Right lobe of liver (tissue), 6 donors: ENCODE measurements around the gene LAMTOR5. TPM values are rescaled to one million over a fixed set of nuclear protein-coding genes. Genes with fewer than 3 reads are reported as not detected.

Experiments
- ATAC-seq, 4 donors: fragments of 200-7000 bp; cut with Tn5 transposase; one replicate each; pipeline ENCODE4 v1.9.1; 2020; ENCODE audit warnings: mild to moderate bottlenecking in 4 of 4, moderate library complexity in 4 of 4
- DNase-seq, 3 donors: peaks; one replicate each; pipeline ENCODE4 v3.0.0-alpha.2; 2020
- H3K27ac ChIP-seq, 3 donors: fragments of 200-600 bp; one replicate each; pipeline ENCODE4 v1.8.0; 2022
- H3K27me3 ChIP-seq, 2 donors: fragments of 200-600 bp; one replicate each; pipeline ENCODE4 v1.8.0; 2022
- H3K36me3 ChIP-seq, 4 donors: fragments of 200-600 bp; sonication (generic) in 1 of 4; one replicate each; pipeline versions ENCODE4 v1.5.1 to v1.8.0; 2017 to 2022; ENCODE audit warnings: control low read depth in 1 of 4
- H3K4me1 ChIP-seq, 4 donors: fragments of 200-600 bp; sonication (generic) in 1 of 4; one replicate each; pipeline versions ENCODE4 v1.5.1 to v1.8.0; 2017 to 2022; ENCODE audit warnings: control low read depth in 1 of 4
- H3K4me3 ChIP-seq, 3 donors: fragments of 200-600 bp; one replicate each; pipeline ENCODE4 v1.8.0; 2022
- H3K9me3 ChIP-seq, 4 donors: fragments of 200-600 bp; sonication (generic) in 1 of 4; one replicate each; pipeline versions ENCODE4 v1.5.1 to v1.8.0; 2017 to 2022; ENCODE audit warnings: control low read depth in 1 of 4
- CTCF ChIP-seq, 4 donors: fragments of 200-600 bp in 3 of 4; fragments of 450-650 bp in 1 of 4; IDR thresholded peaks; one replicate each; pipeline versions ENCODE4 v1.5.1 to v1.8.0; 2016 to 2022; ENCODE audit warnings: antibody characterized with exemption in 4 of 4, mild to moderate bottlenecking in 2 of 4
- POLR2A ChIP-seq: fragments of 450-650 bp; IDR thresholded peaks from one replicate; pipeline ENCODE4 v1.6.1; 2017; ENCODE audit warnings: antibody characterized with exemption, mild to moderate bottlenecking
- WGBS: methylation state at CpG from one replicate; pipeline ENCODE4 v1.1.6; 2018; ENCODE audit warnings: low coverage, low lambda C conversion rate; ENCODE audit not compliant: insufficient coverage; ENCODE audit errors: missing lambda C conversion rate; 5-methylcytosine and 5-hydroxymethylcytosine counted together
- intact Hi-C, 2 donors: fragments of 100-400 bp; cut with DNase I; formaldehyde crosslinking; loops; one replicate each; pipeline versions ENCODE4 v1.11.2 to v1.14.1; 2022
- total RNA-seq, 6 experiments: library from RNA; depleted of rRNA in 2 of 6; stranded (reverse); fragments of >200 nt in 2 of 6; fragmentation: NEBNext Ultra II Directional in 3 of 6; extraction: Animal tissue kit (Norgen Biotek cat#: 25700) in 3 of 6; gene quantifications; one replicate each; pipeline versions ENCODE4 v1.1.0 to v1.2.4, GENCODE V29; 2016 to 2023
- donor health status: DM: no; HTN: yes; CAD: no.
- donor health status: DM: no; HTN: no; CAD: no.
- donor health status: DM: no; HTN: no; CAD: no.
- donor health status: DM: no; HTN: yes; CAD: no.
- donor health status: DM: no; HTN: yes; CAD: no.

Gene LAMTOR5
- total RNA-seq, 6 experiments from 2014 or later: 47.6 to 81.4 (median 53.9) TPM

- ATAC-seq (peak in 2 of 4 donors; percentile 31 to 41), DNase-seq (no peak)
- WGBS: 33% methylated on average over 1 of the region's 1 CpG
- H3K27me3 ChIP-seq: no peaks in the 10 kb centered on the region
- peaks cover 0 to 9% (median 0%) of the 10 kb centered on the region in 4 donors for H3K36me3 ChIP-seq
- no peak overlapping the region for H3K4me3 ChIP-seq
- TF ChIP-seq CTCF (IDR thresholded peaks at IDR 0.05): no peak
- TF ChIP-seq POLR2A: no peak
- H3K9me3 ChIP-seq: no peaks in the 10 kb centered on the region
- H3K4me1 ChIP-seq: peaks cover 0 to 8% (median 4%) of the 10 kb centered on the region in 4 donors
- intact Hi-C loops: no loop called here
- H3K27ac ChIP-seq: no peak overlapping the region
Measured at GRCh38 chr1:110355321-110355720, 52.2 kb downstream of the LAMTOR5 start.

Other genes starting within 250 kb of the LAMTOR5 start
- gene KCNC4, start 197.4 kb downstream of the LAMTOR5 start, total RNA-seq: 1 to 10 TPM in 4 of 6 experiments, under 1 TPM in 2; 0.37 to 4.4 (median 1.7) TPM
- gene RBM15, start 68.3 kb downstream of the LAMTOR5 start, total RNA-seq: 10 to 100 TPM in 5 of 6 experiments, 1 to 10 TPM in 1; 8.9 to 15.1 (median 12.2) TPM
- 1 to 10 TPM in 5 of 6 experiments, under 1 TPM in 1; 0.49 to 4.0 (median 3.4) TPM for gene SLC16A4, start 16.7 kb downstream of the LAMTOR5 start, total RNA-seq
- not detected for gene PROK1, start 43.5 kb upstream of the LAMTOR5 start, total RNA-seq
- gene KCNA10, start 111.5 kb upstream of the LAMTOR5 start, total RNA-seq: not detected
- under 1 TPM in 3 of 6 experiments, not detected in 3; 0.04 to 0.10 (median 0.07) TPM for gene KCNA2, start 198.7 kb upstream of the LAMTOR5 start, total RNA-seq